ENCODE measurements around the gene YY1. TPM values are rescaled to one million over a fixed set of nuclear protein-coding genes. Genes with fewer than 3 reads are reported as not detected.

YY1 gene
- polyA plus RNA-seq, 3 donors: 13.3 to 35.2 (median 15.7) TPM

GRCh38 chr14:100292776-100293461, 54.0 kb downstream of the YY1 start:
- no peak overlapping the region for H3K4me3 Mint-ChIP-seq

More at GRCh38 chr14:100292776-100293461, 54.0 kb downstream of the YY1 start:
- Histone ChIP-seq H3K4me1 (ENCODE audit: control insufficient read depth in 1 of 2, insufficient read depth in 2 of 2, low read length in 2 of 2) (peaks cover 35 to 44% of the 10 kb centered on the region in 2 donors), H3K27me3 (ENCODE audit: control insufficient read depth in 2 of 2, insufficient read depth in 2 of 2, low read length in 2 of 2) (no peaks in the 10 kb centered on the region), H3K9ac (ENCODE audit: insufficient read depth, low read length, poor library complexity, severe bottlenecking) (no peak overlapping the region), H3K4me2 (replicated peaks; ENCODE audit: extremely low read depth, low read length, poor library complexity, severe bottlenecking) (no peak overlapping the region), H3K36me3 (replicated peaks in 1 of 2; ENCODE audit: control insufficient read depth in 1 of 2, insufficient read depth in 2 of 2, low read length in 2 of 2) (peaks cover 12 to 25% of the 10 kb centered on the region in 2 donors), H3K4me3 (replicated peaks in 1 of 3; ENCODE audit: low read depth in 2 of 3, low read length in 3 of 3) (no peak overlapping the region), H2AFZ (ENCODE audit: insufficient read depth, low read depth, low read length, poor library complexity, severe bottlenecking) (no peak overlapping the region), H3K79me2 (ENCODE audit: insufficient read depth, low read length) (no peaks in the 10 kb centered on the region), H4K20me1 (ENCODE audit: insufficient read depth, low read length) (no peaks in the 10 kb centered on the region), H3K9me3 (replicated peaks in 1 of 2; ENCODE audit: control insufficient read depth in 1 of 2, insufficient read depth in 1 of 2, low read length in 2 of 2) (no peaks in the 10 kb centered on the region), H3K27ac (ENCODE audit: low read depth in 1 of 2, low read length in 2 of 2) (no peak overlapping the region)
- peaks cover 0 to 2% (median 0%) of the 10 kb centered on the region in 3 donors for H3K27me3 Mint-ChIP-seq (ENCODE audit: low read depth in 3 of 3)
- H3K27ac Mint-ChIP-seq: peak overlapping the region in 2 of 7 donors; percentile 46 to 73
- H3K9me3 Mint-ChIP-seq: peaks cover 0 to 2% (median 0%) of the 10 kb centered on the region in 7 donors
- H3K4me1 Mint-ChIP-seq: peaks cover 38% of the 10 kb centered on the region
- intact Hi-C loops (cut with micrococcal nuclease): no loop called here
- no peak for DNase-seq
- 95% methylated on average over 42 of the region's 42 CpGs for WGBS (ENCODE audit: insufficient coverage)
- peaks cover 29 to 37% of the 10 kb centered on the region in 2 donors for H3K36me3 Mint-ChIP-seq
- TF ChIP-seq CTCF (IDR thresholded peaks at IDR 0.05): no peak

Data from CD14-positive monocyte (primary cell).